ENCODE measurements around the gene TECTA. TPM values are rescaled to one million over a fixed set of nuclear protein-coding genes. Genes with fewer than 3 reads are reported as not detected.

Gene TECTA
- total RNA-seq, 1 donor from 2014 or later = 0.87 TPM

DNA sequence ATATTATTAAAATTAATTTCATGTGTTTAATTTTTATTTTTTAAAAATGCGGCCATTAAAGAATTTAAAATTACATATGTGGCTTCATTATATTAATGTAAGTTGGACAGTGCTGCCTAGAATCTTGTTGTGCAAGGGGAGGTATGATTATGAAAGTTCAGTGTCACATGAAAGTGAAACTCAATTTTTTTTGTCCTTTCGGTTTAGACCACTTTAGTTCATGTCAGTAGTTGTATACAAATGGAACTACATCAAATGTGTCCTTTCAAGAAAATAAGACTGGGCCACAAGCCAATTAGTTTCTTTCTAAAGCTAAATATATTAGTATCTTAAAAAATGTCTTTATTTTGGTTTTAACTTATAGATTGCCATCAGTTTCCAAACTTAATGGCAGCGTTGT is 41.4 kb upstream of the TECTA start:
- no peak for DNase-seq
- H3K4me3 ChIP-seq = no peak overlapping the region
- intact Hi-C loops (cut with DNase I) = no loop called here
- no peaks in the 10 kb centered on the region for H3K4me1 ChIP-seq
- H3K9me3 ChIP-seq = no peaks in the 10 kb centered on the region
- TF ChIP-seq, protein P1, sequence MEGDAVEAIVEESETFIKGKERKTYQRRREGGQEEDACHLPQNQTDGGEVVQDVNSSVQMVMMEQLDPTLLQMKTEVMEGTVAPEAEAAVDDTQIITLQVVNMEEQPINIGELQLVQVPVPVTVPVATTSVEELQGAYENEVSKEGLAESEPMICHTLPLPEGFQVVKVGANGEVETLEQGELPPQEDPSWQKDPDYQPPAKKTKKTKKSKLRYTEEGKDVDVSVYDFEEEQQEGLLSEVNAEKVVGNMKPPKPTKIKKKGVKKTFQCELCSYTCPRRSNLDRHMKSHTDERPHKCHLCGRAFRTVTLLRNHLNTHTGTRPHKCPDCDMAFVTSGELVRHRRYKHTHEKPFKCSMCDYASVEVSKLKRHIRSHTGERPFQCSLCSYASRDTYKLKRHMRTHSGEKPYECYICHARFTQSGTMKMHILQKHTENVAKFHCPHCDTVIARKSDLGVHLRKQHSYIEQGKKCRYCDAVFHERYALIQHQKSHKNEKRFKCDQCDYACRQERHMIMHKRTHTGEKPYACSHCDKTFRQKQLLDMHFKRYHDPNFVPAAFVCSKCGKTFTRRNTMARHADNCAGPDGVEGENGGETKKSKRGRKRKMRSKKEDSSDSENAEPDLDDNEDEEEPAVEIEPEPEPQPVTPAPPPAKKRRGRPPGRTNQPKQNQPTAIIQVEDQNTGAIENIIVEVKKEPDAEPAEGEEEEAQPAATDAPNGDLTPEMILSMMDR (IDR thresholded peaks at IDR 0.05) = no peak
- no peak for ATAC-seq
- no peak overlapping the region for H3K27ac ChIP-seq
- peaks cover 83% of the 10 kb centered on the region for H3K36me3 ChIP-seq
- no peaks in the 10 kb centered on the region for H3K27me3 ChIP-seq

DNA sequence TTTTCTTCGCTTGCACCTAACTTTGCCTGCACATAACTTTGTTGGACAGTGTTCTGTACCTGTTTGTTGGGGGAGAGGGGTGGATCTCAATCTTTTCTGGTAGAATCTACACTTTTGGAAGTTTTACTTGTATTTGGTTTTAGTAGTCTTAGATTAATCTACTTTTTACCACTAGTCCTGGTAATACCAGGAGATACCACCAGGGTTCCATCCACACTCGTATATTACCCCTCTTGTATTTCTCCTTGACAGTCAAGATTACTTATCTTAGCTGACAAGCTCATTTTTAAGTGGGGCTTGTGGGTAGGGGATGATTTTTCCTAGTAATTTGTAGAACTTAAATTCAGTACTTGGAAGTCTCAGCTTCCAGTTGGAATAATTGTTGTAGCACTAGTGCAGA is 37.3 kb upstream of the TECTA start:
- H3K27me3 ChIP-seq = no peaks in the 10 kb centered on the region
- ATAC-seq (no peak), DNase-seq (no peak)
- H3K27ac ChIP-seq = no peak overlapping the region
- no peak overlapping the region for H3K4me3 ChIP-seq
- intact Hi-C loops (cut with DNase I) = no loop called here
- TF ChIP-seq, protein P1 (IDR thresholded peaks at IDR 0.05) = peak; percentile 37
- no peaks in the 10 kb centered on the region for H3K9me3 ChIP-seq
- no peaks in the 10 kb centered on the region for H3K4me1 ChIP-seq
- H3K36me3 ChIP-seq = peaks cover 78% of the 10 kb centered on the region

DNA sequence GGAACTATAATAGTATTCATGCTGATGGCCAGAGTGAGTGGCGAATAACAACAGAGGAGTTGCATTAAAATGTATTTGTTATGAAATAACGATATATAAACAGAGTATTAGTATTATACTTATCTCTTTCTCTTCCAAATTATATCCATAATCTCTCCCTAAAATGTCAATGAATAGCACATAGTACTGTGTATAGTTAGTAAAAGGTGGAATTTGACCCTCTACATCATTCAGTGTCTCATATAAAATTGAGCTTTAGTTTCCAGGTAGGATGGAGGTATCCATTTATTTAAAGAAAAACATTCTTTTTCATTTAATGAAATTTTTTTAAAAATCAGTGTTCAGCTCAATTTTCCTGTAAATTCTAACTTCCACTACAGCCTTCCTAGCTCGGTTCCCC is 34.4 kb upstream of the TECTA start:
- TF ChIP-seq, protein P1 (IDR thresholded peaks at IDR 0.05) = no peak
- Histone ChIP-seq H3K27ac (no peak overlapping the region), H3K36me3 (peaks cover 55% of the 10 kb centered on the region), H3K4me3 (no peak overlapping the region), H3K9me3 (no peaks in the 10 kb centered on the region), H3K4me1 (no peaks in the 10 kb centered on the region), H3K27me3 (no peaks in the 10 kb centered on the region)
- DNase-seq (no peak), ATAC-seq (no peak)
- intact Hi-C loops (cut with DNase I) = no loop called here

DNA sequence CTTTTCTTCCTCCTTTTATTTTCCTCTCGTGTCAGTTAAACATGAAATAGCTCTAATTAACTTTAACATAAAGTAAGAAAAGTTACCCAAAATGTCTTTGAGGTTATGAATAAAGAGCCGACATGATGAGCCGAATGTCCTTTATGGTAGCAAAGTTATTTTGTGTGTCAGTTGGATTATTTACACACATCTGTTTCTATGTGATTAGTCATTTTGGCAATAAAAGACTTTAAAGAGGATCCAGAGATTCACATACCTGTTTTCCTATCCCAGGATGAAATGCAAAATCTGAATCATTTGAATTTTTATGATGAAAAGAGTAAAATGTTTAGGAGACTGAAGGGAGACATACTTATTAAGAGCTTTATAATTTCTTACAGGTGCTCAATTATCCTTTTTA is 34.0 kb upstream of the TECTA start:
- peaks cover 52% of the 10 kb centered on the region for H3K36me3 ChIP-seq
- intact Hi-C loops (cut with DNase I) = no loop called here
- no peak overlapping the region for H3K27ac ChIP-seq
- H3K4me1 ChIP-seq = peaks cover 2% of the 10 kb centered on the region
- no peak overlapping the region for H3K4me3 ChIP-seq
- H3K27me3 ChIP-seq = no peaks in the 10 kb centered on the region
- ATAC-seq (no peak), DNase-seq (no peak)
- TF ChIP-seq, protein P1 (IDR thresholded peaks at IDR 0.05) = no peak
- H3K9me3 ChIP-seq = no peaks in the 10 kb centered on the region

DNA sequence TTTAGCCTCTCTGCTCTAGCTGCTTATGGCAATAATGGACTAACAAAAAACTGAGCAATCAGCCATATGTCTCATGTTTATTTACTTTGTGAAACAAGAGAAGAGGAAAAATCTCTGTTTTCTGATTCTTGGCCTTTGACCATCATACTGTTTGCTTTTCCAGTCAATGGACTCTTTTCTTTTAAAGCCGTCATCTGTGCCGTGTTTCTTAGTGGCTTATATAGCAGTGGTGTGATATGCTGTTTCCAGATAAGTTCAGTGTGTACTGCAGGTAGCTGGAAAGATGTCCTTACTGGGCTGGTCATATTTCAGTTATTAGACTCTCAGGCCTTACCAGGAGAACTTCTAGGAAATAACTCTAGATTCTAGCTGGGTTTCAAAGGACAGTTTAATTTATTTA is 33.6 kb upstream of the TECTA start:
- Histone ChIP-seq H3K4me3 (no peak overlapping the region), H3K4me1 (peaks cover 3% of the 10 kb centered on the region), H3K36me3 (peaks cover 48% of the 10 kb centered on the region), H3K9me3 (no peaks in the 10 kb centered on the region), H3K27ac (no peak overlapping the region), H3K27me3 (no peaks in the 10 kb centered on the region)
- ATAC-seq (peak; percentile 40), DNase-seq (no peak)
- TF ChIP-seq, protein P1 (IDR thresholded peaks at IDR 0.05) = no peak
- intact Hi-C loops (cut with DNase I) = no loop called here

DNA sequence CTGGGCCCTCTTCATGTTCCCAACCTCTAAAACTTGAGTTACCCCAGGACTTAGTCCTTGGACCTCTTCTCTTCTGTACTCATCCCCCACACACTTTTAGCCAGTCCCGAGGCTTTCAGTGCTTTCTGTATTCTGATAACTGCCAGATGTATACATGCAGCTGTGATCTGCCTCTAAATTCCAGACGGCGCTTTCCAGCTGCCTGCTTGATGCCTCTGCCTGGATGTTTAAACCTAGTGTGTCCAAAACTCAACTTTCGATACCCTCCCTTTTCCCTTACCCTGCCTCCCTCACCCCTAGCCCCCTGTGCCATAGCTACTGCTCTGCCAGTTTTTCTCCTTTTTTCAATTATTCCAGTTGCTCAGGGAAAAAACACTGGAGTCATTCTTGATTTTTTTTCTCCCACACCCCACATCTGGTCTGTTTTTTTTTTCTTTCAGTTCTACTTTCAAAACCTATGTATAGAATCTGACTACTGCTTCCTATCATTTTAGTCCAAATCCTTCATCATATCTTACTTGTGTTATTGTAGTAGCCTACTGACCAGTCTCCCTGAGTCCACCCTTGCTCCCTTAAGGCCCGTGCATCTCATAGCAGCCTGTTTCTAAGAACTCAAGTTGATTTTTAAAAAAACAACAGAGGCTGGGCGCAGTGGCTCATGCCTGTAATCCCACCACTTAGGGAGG is 32.9 kb upstream of the TECTA start:
- Histone ChIP-seq H3K4me1 (peaks cover 3% of the 10 kb centered on the region), H3K36me3 (peaks cover 47% of the 10 kb centered on the region), H3K27me3 (no peaks in the 10 kb centered on the region), H3K4me3 (no peak overlapping the region), H3K9me3 (no peaks in the 10 kb centered on the region), H3K27ac (no peak overlapping the region)
- no peak for ATAC-seq
- intact Hi-C loops (cut with DNase I) = no loop called here
- no peak for DNase-seq
- TF ChIP-seq, protein P1 (IDR thresholded peaks at IDR 0.05) = no peak

Data from upper lobe of right lung (tissue), 1 donor.